OCI-LY3 (cell line): ENCODE measurements around the gene HTR7.

ENCODE experiments used
- H2AFZ ChIP-seq: fragments of 200-600, 300-600 bp; shearing (Covaris generic); 2 replicates; pipeline ENCODE4 v1.6.0; 2014; ENCODE audit warnings: antibody characterized with exemption, low read depth, low read length
- H3K27ac ChIP-seq: fragments of 200-600, 300-600 bp; sonication (generic); 2 replicates; pipeline ENCODE4 v1.5.1; 2014; ENCODE audit warnings: mild to moderate bottlenecking, low read length, moderate library complexity, mixed read lengths
- H3K27me3 ChIP-seq: fragments of 200-600, 300-600 bp; sonication (generic); 2 replicates; pipeline ENCODE4 v1.6.1; 2014; ENCODE audit warnings: low read depth, low read length, mixed read lengths
- H3K36me3 ChIP-seq: fragments of 200-600, 300-600 bp; sonication (generic); replicated peaks from 2 replicates; pipeline ENCODE3; 2014; ENCODE audit warnings: low read depth, low read length, mixed read lengths
- H3K4me1 ChIP-seq: fragments of 300-600, 200-600 bp; sonication (generic); 2 replicates; pipeline ENCODE4 v1.6.1; 2014; ENCODE audit warnings: low read length, mixed read lengths
- H3K4me2 ChIP-seq: fragments of 200-600, 300-600 bp; sonication (generic); 2 replicates; pipeline ENCODE4 v1.6.1; 2014; ENCODE audit warnings: low read length, mixed read lengths
- H3K4me3 ChIP-seq: fragments of 300-600, 200-600 bp; sonication (generic); 2 replicates; pipeline ENCODE4 v1.5.1; 2014; ENCODE audit warnings: antibody characterized with exemption, mild to moderate bottlenecking, low read length, moderate library complexity
- H3K79me2 ChIP-seq: fragments of 300-600, 200-600 bp; shearing (Covaris generic); 2 replicates; pipeline ENCODE4 v1.6.1; 2014; ENCODE audit warnings: mild to moderate bottlenecking, low read length, mixed read lengths
- H3K9ac ChIP-seq: fragments of 300-600, 200-600 bp; shearing (Covaris generic); 2 replicates; pipeline ENCODE4 v1.6.0; 2014; ENCODE audit warnings: mild to moderate bottlenecking, low read length, moderate library complexity
- H3K9me3 ChIP-seq: fragments of 200-600, 300-600 bp; shearing (Covaris generic); 2 replicates; pipeline ENCODE4 v1.6.1; 2014; ENCODE audit warnings: low read length, mixed read lengths; ENCODE audit not compliant: insufficient read depth
- H4K20me1 ChIP-seq: fragments of 200-600, 300-600 bp; sonication (generic); 2 replicates; pipeline ENCODE4 v1.6.1; 2016; ENCODE audit warnings: low read length, mixed read lengths; ENCODE audit not compliant: insufficient read depth
- CTCF ChIP-seq: fragments of 200-600, 300-600 bp; sonication (generic); IDR thresholded peaks from 2 replicates; pipeline ENCODE4 v1.5.1; 2014; ENCODE audit warnings: antibody characterized with exemption, low read length, low read depth
- EZH2phosphoT487 ChIP-seq: fragments of 200-600 bp; shearing (Covaris generic); IDR thresholded peaks from 2 replicates; pipeline ENCODE4 v1.6.1; 2018; ENCODE audit warnings: antibody characterized with exemption, mixed run types, low read depth

Gene HTR7

GRCh38 chr10:90806677-90807076 lies 51.2 kb downstream of the HTR7 start:
- no peak overlapping the region for H3K4me2 ChIP-seq
- no peak overlapping the region for H3K4me3 ChIP-seq
- H4K20me1 ChIP-seq, result no peaks in the 10 kb centered on the region
- no peak overlapping the region for H3K27ac ChIP-seq
- no peaks in the 10 kb centered on the region for H3K79me2 ChIP-seq
- H3K4me1 ChIP-seq, result no peaks in the 10 kb centered on the region
- no peaks in the 10 kb centered on the region for H3K36me3 ChIP-seq
- no peak for TF ChIP-seq EZH2phosphoT487
- no peak for TF ChIP-seq CTCF
- H3K27me3 ChIP-seq, result no peaks in the 10 kb centered on the region
- H3K9ac ChIP-seq, result no peak overlapping the region
- H3K9me3 ChIP-seq, result no peaks in the 10 kb centered on the region
- H2AFZ ChIP-seq, result no peak overlapping the region

GRCh38 chr10:90805206-90805605 lies 52.6 kb downstream of the HTR7 start:
- Histone ChIP-seq H3K9ac (no peak overlapping the region), H3K27ac (no peak overlapping the region), H3K4me2 (no peak overlapping the region)

GRCh38 chr10:90804354-90804753 lies 53.5 kb downstream of the HTR7 start:
- Histone ChIP-seq H3K36me3 (no peaks in the 10 kb centered on the region), H3K4me3 (no peak overlapping the region), H3K4me2 (no peak overlapping the region), H3K9ac (no peak overlapping the region), H4K20me1 (no peaks in the 10 kb centered on the region), H3K27ac (no peak overlapping the region), H3K27me3 (no peaks in the 10 kb centered on the region), H3K4me1 (no peaks in the 10 kb centered on the region), H2AFZ (no peak overlapping the region), H3K79me2 (no peaks in the 10 kb centered on the region), H3K9me3 (no peaks in the 10 kb centered on the region)
- TF ChIP-seq CTCF (no peak), EZH2phosphoT487 (no peak)

More at GRCh38 chr10:90805206-90805605, 52.6 kb downstream of the HTR7 start:
- Histone ChIP-seq H4K20me1 (no peaks in the 10 kb centered on the region), H3K27me3 (no peaks in the 10 kb centered on the region), H3K4me3 (no peak overlapping the region), H3K36me3 (no peaks in the 10 kb centered on the region), H2AFZ (no peak overlapping the region), H3K9me3 (no peaks in the 10 kb centered on the region), H3K4me1 (no peaks in the 10 kb centered on the region), H3K79me2 (no peaks in the 10 kb centered on the region)
- TF ChIP-seq CTCF, result no peak
- TF ChIP-seq EZH2phosphoT487, result no peak

- Histone ChIP-seq H3K4me2 (no peak overlapping the region), H3K27me3 (no peaks in the 10 kb centered on the region), H3K9ac (no peak overlapping the region), H3K4me3 (no peak overlapping the region), H3K9me3 (no peaks in the 10 kb centered on the region), H2AFZ (no peak overlapping the region), H4K20me1 (no peaks in the 10 kb centered on the region), H3K79me2 (no peaks in the 10 kb centered on the region), H3K4me1 (no peaks in the 10 kb centered on the region), H3K36me3 (no peaks in the 10 kb centered on the region), H3K27ac (no peak overlapping the region)
- TF ChIP-seq CTCF (no peak), EZH2phosphoT487 (no peak)
Measured at GRCh38 chr10:90801608-90802007, 56.2 kb downstream of the HTR7 start.
